ENCODE data around the gene PDE5A.

DNA sequence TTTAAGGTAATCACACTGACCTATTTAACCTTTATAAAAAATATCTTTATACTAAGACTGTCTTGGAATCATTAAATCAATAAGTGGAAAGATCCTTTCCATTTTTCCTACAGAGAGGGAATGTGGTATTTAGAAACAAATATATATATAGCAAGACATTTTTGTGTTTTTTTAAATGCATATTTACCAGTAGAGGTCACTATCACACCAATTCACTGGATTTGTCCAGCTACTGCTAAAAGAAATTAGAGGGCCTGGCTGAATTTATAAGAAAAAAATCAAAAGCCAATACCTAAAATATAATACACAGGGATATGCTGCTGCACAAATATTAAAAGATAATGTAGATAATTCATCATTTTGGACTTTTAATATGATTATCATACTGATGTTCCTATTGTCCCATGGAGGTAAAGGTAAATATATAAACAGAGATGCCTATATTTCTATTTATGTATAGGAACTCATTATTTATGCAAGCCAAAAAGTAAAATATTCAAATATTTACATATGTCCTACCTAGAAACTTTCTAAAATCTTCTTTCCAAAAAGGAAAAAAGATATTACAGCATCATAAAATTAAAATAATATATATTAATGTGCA is 69.5 kb downstream of the PDE5A start:
- TF ChIP-seq GATA2 (IDR thresholded peaks at IDR 0.05; ENCODE audit: insufficient read depth, insufficient read length, low read depth, low read length) (no peak), CTCF (IDR thresholded peaks at IDR 0.05; ENCODE audit: extremely low read depth in 1 of 2, insufficient read depth in 1 of 2, low read depth in 1 of 2, low read length in 2 of 2) (peak; percentile 10 to 17), FOS (IDR thresholded peaks at IDR 0.05; ENCODE audit: borderline replicate concordance, insufficient read depth, low read length) (no peak), EZH2 (IDR thresholded peaks at IDR 0.05; ENCODE audit: borderline replicate concordance, low read depth, low read length, severe bottlenecking) (no peak), POLR2A (IDR thresholded peaks at IDR 0.05; ENCODE audit: low read depth, low read length) (no peak), POLR2AphosphoS5 (IDR thresholded peaks at IDR 0.05; ENCODE audit: insufficient read depth, low read depth, low read length) (no peak)
- TF ChIP-seq, protein P1, sequence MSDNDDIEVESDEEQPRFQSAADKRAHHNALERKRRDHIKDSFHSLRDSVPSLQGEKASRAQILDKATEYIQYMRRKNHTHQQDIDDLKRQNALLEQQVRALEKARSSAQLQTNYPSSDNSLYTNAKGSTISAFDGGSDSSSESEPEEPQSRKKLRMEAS (IDR thresholded peaks at IDR 0.05; ENCODE audit: insufficient read depth, insufficient read length), result no peak
